HepG2 (cell line): Measurements from ENCODE around the gene PPP1R27. TPM values are rescaled to one million over a fixed set of nuclear protein-coding genes. Genes with fewer than 3 reads are reported as not detected.

Experiments used
- EED ChIP-seq: sonication (generic); formaldehyde crosslinking; IDR thresholded peaks from 2 replicates; pipeline ENCODE4 v1.5.0; 2020; ENCODE audit warnings: mild to moderate bottlenecking, missing genetic modification reagents
- EP300 ChIP-seq, 3 experiments: sonication (generic) in 1 of 3; formaldehyde crosslinking in 1 of 3; IDR thresholded peaks; 2 replicates each; pipeline versions ENCODE4 v1.5.1 to v1.6.1; 2011 to 2020; ENCODE audit warnings: low read depth in 2 of 3, low read length in 2 of 3, borderline replicate concordance in 1 of 3, improper control_type of control experiment in 1 of 3, mild to moderate bottlenecking in 1 of 3, missing genetic modification reagents in 1 of 3, moderate library complexity in 1 of 3
- HNF1A ChIP-seq, 2 experiments: sonication (generic) in 1 of 2; formaldehyde crosslinking in 1 of 2; IDR thresholded peaks; 2 replicates each; pipeline versions ENCODE4 v1.4.0 to v1.6.1; 2016 to 2020; ENCODE audit warnings: borderline replicate concordance in 1 of 2, low read depth in 1 of 2, mild to moderate bottlenecking in 1 of 2, missing genetic modification reagents in 1 of 2
- KLF12 ChIP-seq: sonication (generic); formaldehyde crosslinking; IDR thresholded peaks from 2 replicates; pipeline ENCODE4 v1.4.0; 2020; ENCODE audit warnings: missing genetic modification reagents, borderline replicate concordance
- LRRFIP1 ChIP-seq: sonication (generic); formaldehyde crosslinking; conservative IDR thresholded peaks from 2 replicates; pipeline ENCODE4 v1.4.0; 2020; ENCODE audit warnings: missing genetic modification reagents
- MIXL1 ChIP-seq: IDR thresholded peaks from 2 replicates; pipeline ENCODE4 v1.6.1; 2016
- MXI1 ChIP-seq: IDR thresholded peaks from 3 replicates; pipeline ENCODE4 v1.6.1; 2012; ENCODE audit warnings: low read depth, low read length, inconsistent platforms, borderline replicate concordance
- NBN ChIP-seq: fragments of 450-650 bp; conservative IDR thresholded peaks from 2 replicates; pipeline ENCODE4 v1.6.1; 2017
- PAWR ChIP-seq: sonication (generic); formaldehyde crosslinking; IDR thresholded peaks from 2 replicates; pipeline ENCODE4 v1.4.0; 2020; ENCODE audit warnings: missing genetic modification reagents, mild to moderate bottlenecking, borderline replicate concordance
- SP2 ChIP-seq: sonication (generic); formaldehyde crosslinking; IDR thresholded peaks from 2 replicates; pipeline ENCODE4 v1.5.1; 2020; ENCODE audit warnings: mild to moderate bottlenecking, missing genetic modification reagents
- ZBTB26 ChIP-seq: IDR thresholded peaks from 2 replicates; pipeline ENCODE4 v1.6.1; 2016; ENCODE audit warnings: missing compliant biosample characterization, missing genetic modification reagents, borderline replicate concordance
- ZFAT ChIP-seq: sonication (generic); formaldehyde crosslinking; conservative IDR thresholded peaks from 2 replicates; pipeline ENCODE4 v1.8.1; 2023; ENCODE audit warnings: missing genetic modification reagents, inconsistent platforms
- ZHX1 ChIP-seq: sonication (generic); formaldehyde crosslinking; IDR thresholded peaks from 2 replicates; pipeline ENCODE4 v1.8.1; 2022; ENCODE audit warnings: low read depth, mild to moderate bottlenecking, missing genetic modification reagents
- ZNF33B ChIP-seq: sonication (generic); formaldehyde crosslinking; IDR thresholded peaks from 2 replicates; pipeline ENCODE4 v1.5.1; 2020; ENCODE audit warnings: mild to moderate bottlenecking, missing genetic modification reagents
- ZNF563 ChIP-seq: sonication (generic); formaldehyde crosslinking; IDR thresholded peaks from 2 replicates; pipeline ENCODE4 v1.8.0; 2022; ENCODE audit warnings: mild to moderate bottlenecking, moderate library complexity, missing genetic modification reagents
- ZNF766 ChIP-seq: sonication (generic); formaldehyde crosslinking; IDR thresholded peaks from 2 replicates; pipeline ENCODE4 v1.5.0; 2020; ENCODE audit warnings: missing genetic modification reagents, borderline replicate concordance
- polyA plus RNA-seq, 8 experiments: library from polyadenylated mRNA; depleted of rRNA in 3 of 8; stranded (reverse) in 7 of 8; unstranded in 1 of 8; fragments of >200 nt; fragmentation: Illumina TruSeq in 4 of 8; extraction: Trizol in 4 of 8; gene quantifications; 2 replicates each; pipeline versions ENCODE4 v1.2.1 to v1.2.3, GENCODE V29; 2011 to 2016; ENCODE audit warnings: low read depth in 4 of 8, missing spikeins in 1 of 8, mixed read lengths in 1 of 8; ENCODE audit not compliant: insufficient read depth in 1 of 8
- total RNA-seq, 5 experiments: library from RNA; depleted of rRNA; stranded (reverse); fragments of >200 nt; fragmentation: Illumina TruSeq; extraction: Trizol; gene quantifications; 2 replicates each; pipeline ENCODE4 v1.2.3, GENCODE V29; 2016; ENCODE audit warnings: low read depth in 1 of 5

PPP1R27 gene
- total and polyA plus RNA-seq, 2 of the 13 experiments (the other 11 are each of a cell fraction or from before 2014, with no cell fraction given) = 0.17 to 1.00 TPM

- TF ChIP-seq ZHX1 (CRISPR knock-in tag) (0 out of 2 replicates have a peak, but pooled peaks have one; percentile 55), SP2 (CRISPR knock-in tag) (no peak), MIXL1 (CRISPR knock-in tag) (peak; percentile 9; the same call in 1 of the 2 replicates), ZFAT (CRISPR knock-in tag) (no peak; the same call in 1 of the 2 replicates), EP300 (IDR thresholded peaks at IDR 0.05; ENCODE audit: low read depth in 2 of 2, low read length in 2 of 2) (no peak), EP300 (CRISPR knock-in tag; IDR thresholded peaks at IDR 0.05; ENCODE audit: borderline replicate concordance) (no peak), NBN (no peak), KLF12 (peak; percentile 34; the same call in 1 of the 2 replicates), ZNF563 (CRISPR knock-in tag) (peak; percentile 28; the same call in 1 of the 2 replicates), MXI1 (no peak), ZBTB26 (0 out of 2 replicates have a peak, but pooled peaks have one; percentile 42), ZNF33B (CRISPR knock-in tag) (peak; percentile 51; the same call in 1 of the 2 replicates), EED (CRISPR knock-in tag) (no peak), HNF1A (IDR thresholded peaks at IDR 0.05; ENCODE audit: low read depth) (0 out of 2 replicates have a peak, but pooled peaks have one; percentile 31), HNF1A (CRISPR knock-in tag; IDR thresholded peaks at IDR 0.05; ENCODE audit: borderline replicate concordance) (peak; percentile 37; the same call in 1 of the 2 replicates), PAWR (CRISPR knock-in tag) (0 out of 2 replicates have a peak, but pooled peaks have one; percentile 65), ZNF766 (no peak), LRRFIP1 (CRISPR knock-in tag) (no peak)
Observed at GRCh38 chr17:81867170-81867990, 32.5 kb upstream of the PPP1R27 start (continued).
